Motor neuron (in vitro differentiated cells): Measurements from ENCODE around the gene AGPAT3. TPM values are rescaled to one million over a fixed set of nuclear protein-coding genes. Genes with fewer than 3 reads are reported as not detected.
A peak's percentile ranks its signal among the peaks of the same experiment; 100 is the strongest.

ENCODE experiments used
- ATAC-seq, 8 experiments: fragments of 200-7000 bp; cut with Tn5 transposase; replicated peaks in 6 of 8; 2 replicates each; pipeline ENCODE4 v1.8.0; 2021; ENCODE audit warnings: mild to moderate bottlenecking in 8 of 8, moderate library complexity in 8 of 8
- H3K27ac ChIP-seq, 2 donors: fragments of 250-450 bp; sonication (Bioruptor Pico); 2 replicates each; pipeline ENCODE4 v1.9.0; 2021; ENCODE audit warnings: antibody characterized with exemption in 2 of 2, mild to moderate bottlenecking in 2 of 2, moderate library complexity in 1 of 2
- H3K4me1 ChIP-seq, 2 donors: fragments of 250-450 bp; sonication (Bioruptor Pico); replicated peaks in 1 of 2; 2 replicates each; pipeline ENCODE4 v1.6.1; 2021; ENCODE audit warnings: antibody characterized with exemption in 2 of 2, mild to moderate bottlenecking in 2 of 2, moderate library complexity in 1 of 2
- H3K4me3 ChIP-seq, 5 donors: fragments of 250-450 bp; sonication (Bioruptor Pico); 2 replicates each; pipeline ENCODE4 v1.9.0; 2021; ENCODE audit warnings: antibody characterized with exemption in 5 of 5, mild to moderate bottlenecking in 5 of 5, moderate library complexity in 4 of 5
- WGBS, 10 experiments: fragments of 450-650 bp; shearing (Covaris generic); methylation state at CpG; one replicate each; pipeline ENCODE4 v1.0.0; 2022; 5-methylcytosine and 5-hydroxymethylcytosine counted together
- in situ Hi-C, 9 experiments: fragments of 400-800 bp; cut with MboI; loops; one replicate each; pipeline ENCODE4 v1.15.0; 2021; ENCODE audit warnings: low sequenced_read_pairs in 9 of 9, low pct_unique_long_range_greater_than_20kb in 2 of 9; ENCODE audit not compliant: unreplicated experiment in 9 of 9
- total RNA-seq, 8 experiments: library from RNA; unstranded; fragments of 300-600 nt; gene quantifications; 2 replicates each; pipeline versions ENCODE4 v1.2.3 to v1.2.4, GENCODE V29; 2022

The AGPAT3 gene
- total RNA-seq, 8 experiments from 2014 or later = 13.0 to 44.5 (median 16.7) TPM

DNA sequence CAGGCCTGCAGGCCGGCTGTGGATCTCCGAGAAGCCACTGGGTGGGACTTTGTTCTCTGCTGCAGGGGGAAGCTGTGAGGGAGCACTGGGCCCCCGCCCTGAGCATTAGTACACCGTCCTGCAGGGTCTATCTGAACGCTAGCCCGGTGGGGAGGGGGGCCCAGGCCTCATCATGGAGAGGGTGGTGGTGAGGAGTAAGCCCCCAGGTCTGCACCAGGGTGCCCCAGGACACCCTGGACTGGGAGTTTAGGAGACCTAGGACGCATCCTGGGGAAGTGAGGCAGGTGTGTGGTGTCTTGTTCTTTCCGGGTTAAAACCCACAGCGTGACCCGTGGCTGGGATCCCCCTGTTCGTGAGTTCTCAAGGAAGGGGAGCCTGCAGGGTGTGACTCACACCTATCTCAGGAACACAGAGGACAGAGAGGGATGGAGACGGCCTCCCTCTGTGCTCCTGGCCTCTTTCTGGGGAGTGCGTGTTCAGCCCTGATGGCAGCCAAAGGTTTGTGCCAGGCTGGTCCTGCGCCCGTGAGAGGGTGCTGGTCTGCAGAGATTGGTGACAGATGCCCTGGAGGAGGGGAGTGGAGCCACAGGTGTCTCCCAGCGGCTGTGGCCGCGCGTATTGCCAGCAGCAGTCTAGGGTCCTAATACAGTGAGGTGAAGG is 44.8 kb downstream of the AGPAT3 start:
- in situ Hi-C loops = no loop called here
- WGBS, 10 experiments = 84 to 94% (median 90%) methylated on average over 3 to 8 of the region's 19 CpGs; no CpG with 5 or more reads in 5 of the 10 experiments
- ATAC-seq = no peak
- H3K27ac ChIP-seq = no peak overlapping the region
- H3K4me1 ChIP-seq = no peaks in the 10 kb centered on the region
- H3K4me3 ChIP-seq = no peak overlapping the region

DNA sequence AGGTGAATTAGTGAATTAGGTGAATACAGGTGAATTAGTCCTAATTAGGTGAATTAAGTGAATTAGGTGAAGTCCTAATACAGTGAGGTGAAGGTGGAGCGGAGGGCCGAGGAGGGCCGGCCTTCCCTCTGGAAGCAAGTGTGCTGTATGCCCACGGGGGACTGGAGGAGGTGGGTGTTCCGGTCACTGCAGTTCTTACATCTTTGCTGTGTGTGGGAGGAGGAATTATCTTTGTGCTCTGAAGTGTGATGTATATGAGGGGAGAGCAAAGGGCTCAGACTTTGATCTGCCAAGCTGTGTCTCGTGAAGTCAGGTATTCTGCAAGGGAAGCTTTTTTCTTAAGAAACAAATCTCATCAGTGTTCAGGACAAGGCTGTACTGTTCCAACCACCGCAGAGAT is 45.4 kb downstream of the AGPAT3 start:
- Histone ChIP-seq H3K4me3 (no peak overlapping the region), H3K27ac (no peak overlapping the region), H3K4me1 (no peaks in the 10 kb centered on the region)
- 40 to 100% (median 80%) methylated on average over 1 to 7 of the region's 7 CpGs for whole genome bisulfite sequencing, 10 experiments
- in situ Hi-C loops = no loop called here
- ATAC-seq = no peak

GRCh38 chr21:43911015-43911934 is 46.3 kb downstream of the AGPAT3 start:
- WGBS, 10 experiments = 37 to 100% (median 87%) methylated on average over 2 to 11 of the region's 21 CpGs; no CpG with 5 or more reads in 1 of the 10 experiments
- Histone ChIP-seq H3K4me1 (no peaks in the 10 kb centered on the region), H3K27ac (no peak overlapping the region), H3K4me3 (no peak overlapping the region)
- in situ Hi-C loops = no loop called here
- ATAC-seq = peak in 1 of 8 experiments; percentile 88

DNA sequence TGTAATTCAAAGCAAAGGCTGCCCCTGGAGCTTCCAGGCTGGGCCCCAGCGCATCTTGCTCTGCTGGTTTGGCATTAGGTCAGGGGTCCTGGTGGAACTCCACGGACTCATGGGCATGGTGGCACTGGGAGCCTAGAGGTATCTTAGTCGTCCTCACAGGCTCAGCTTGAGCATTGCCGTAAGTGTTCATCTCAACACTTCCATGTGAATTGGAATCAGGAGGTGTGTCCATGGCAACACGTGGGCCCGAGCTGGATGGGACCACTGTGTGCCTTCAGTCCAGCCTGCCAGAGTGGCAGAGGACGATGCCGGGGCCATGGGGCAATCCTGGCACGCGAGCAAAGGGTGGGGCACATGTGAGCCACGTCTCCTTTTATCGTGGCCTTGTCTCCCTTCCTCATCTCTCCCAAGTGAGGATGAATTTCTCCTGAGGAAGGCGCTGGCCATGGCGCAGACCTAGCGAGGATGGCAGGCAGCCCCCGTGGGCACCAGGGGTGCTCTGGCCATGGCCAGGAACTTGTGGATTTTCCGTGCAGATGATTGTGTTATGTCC is 47.0 kb downstream of the AGPAT3 start:
- no peak for ATAC-seq
- Histone ChIP-seq H3K4me1 (no peaks in the 10 kb centered on the region), H3K27ac (no peak overlapping the region), H3K4me3 (no peak overlapping the region)
- in situ Hi-C loops = no loop called here
- 80 to 100% (median 88%) methylated on average over 1 to 10 of the region's 17 CpGs; no CpG with 5 or more reads in 4 of the 10 experiments for WGBS, 10 experiments

DNA sequence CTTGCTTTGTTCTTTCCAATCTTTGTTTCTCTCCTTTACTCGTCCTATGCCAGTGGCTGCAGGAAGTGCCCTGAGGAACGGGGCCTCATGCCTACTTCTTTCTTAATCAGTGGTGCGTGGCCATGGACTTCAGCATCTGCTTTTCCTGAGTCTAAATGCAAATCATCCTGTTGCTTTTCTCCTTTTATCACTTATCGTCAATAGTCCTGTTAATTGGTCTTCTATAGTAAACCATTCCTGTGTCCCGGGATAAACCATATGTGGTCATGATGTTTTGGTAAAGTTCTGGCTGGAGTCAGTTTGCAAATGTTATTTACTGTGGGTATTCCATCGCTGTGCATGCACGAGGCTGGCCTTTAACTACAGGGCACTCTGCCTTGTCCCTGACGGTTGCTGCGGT is 47.5 kb downstream of the AGPAT3 start:
- Histone ChIP-seq H3K4me3 (no peak overlapping the region), H3K4me1 (no peaks in the 10 kb centered on the region), H3K27ac (no peak overlapping the region)
- 69 to 100% (median 96%) methylated on average over 1 to 6 of the region's 9 CpGs; no CpG with 5 or more reads in 2 of the 10 experiments for WGBS, 10 experiments
- in situ Hi-C loops = no loop called here
- no peak for ATAC-seq

DNA sequence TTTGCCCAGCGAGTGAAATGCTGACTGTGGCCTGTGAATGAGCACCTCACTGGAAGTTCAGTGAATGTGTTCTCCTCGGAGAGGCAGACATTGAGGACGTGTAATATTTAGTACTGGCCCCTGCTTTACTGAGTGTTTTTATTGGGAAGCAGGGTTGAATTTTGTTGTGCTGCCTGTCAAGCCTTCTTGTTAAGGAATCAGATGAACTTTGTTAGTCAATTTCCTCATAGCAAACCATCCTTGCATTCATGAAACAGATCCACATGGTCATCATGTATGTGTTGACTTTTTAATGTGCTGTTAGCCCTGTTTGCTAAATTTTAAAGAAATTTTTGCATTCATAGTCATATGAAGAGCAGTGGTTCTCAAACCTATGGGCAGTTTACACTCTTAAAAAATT is 47.9 kb downstream of the AGPAT3 start:
- 80 to 100% (median 100%) methylated on average over 1 to 3 of the region's 3 CpGs; no CpG with 5 or more reads in 3 of the 10 experiments for WGBS, 10 experiments
- no peak for ATAC-seq

DNA sequence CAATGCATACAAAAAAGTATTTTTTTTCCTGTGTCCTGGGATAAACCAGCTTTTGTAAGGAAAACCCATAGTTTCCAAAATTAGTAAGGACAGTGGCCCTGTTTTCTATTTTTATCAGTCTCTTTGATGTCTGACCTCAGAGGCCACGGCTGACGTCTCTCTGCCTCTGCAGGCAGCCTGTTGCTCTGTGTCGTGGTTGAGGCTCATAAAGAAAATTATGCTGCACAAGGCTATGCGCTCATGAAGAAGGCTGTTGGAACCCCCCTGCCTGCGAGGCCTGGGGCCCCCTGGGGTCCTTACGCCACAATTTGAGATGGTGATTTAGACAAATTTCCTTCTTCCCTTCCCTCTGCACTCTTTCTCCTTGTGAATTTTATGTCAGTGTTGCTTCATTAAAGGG is 48.9 kb downstream of the AGPAT3 start:
- 56 to 78% (median 69%) methylated on average over 2 to 6 of the region's 6 CpGs; no CpG with 5 or more reads in 2 of the 10 experiments for WGBS, 10 experiments
- in situ Hi-C loops = no loop called here
- H3K4me3 ChIP-seq = no peak overlapping the region
- H3K27ac ChIP-seq = no peak overlapping the region
- no peaks in the 10 kb centered on the region for H3K4me1 ChIP-seq
- ATAC-seq = no peak

More for the DNA sequence above, 47.9 kb downstream of the AGPAT3 start:
- Histone ChIP-seq H3K27ac (no peak overlapping the region), H3K4me1 (no peaks in the 10 kb centered on the region), H3K4me3 (no peak overlapping the region)
- in situ Hi-C loops = no loop called here

GRCh38 chr21:43916076-43916475 is 51.1 kb downstream of the AGPAT3 start:
- WGBS, 10 experiments = 48 to 100% (median 91%) methylated on average over 4 to 9 of the region's 9 CpGs
- Histone ChIP-seq H3K4me1 (peaks cover 10% of the 10 kb centered on the region in 2 donors), H3K27ac (no peak overlapping the region), H3K4me3 (no peak overlapping the region)
- in situ Hi-C loops = no loop called here
- ATAC-seq = no peak

GRCh38 chr21:43916691-43917514 is 51.9 kb downstream of the AGPAT3 start:
- ATAC-seq = peak in 2 of 8 experiments; percentile 55 to 68
- in situ Hi-C loops = no loop called here
- H3K4me3 ChIP-seq = no peak overlapping the region

GRCh38 chr21:43917515-43918384 is 52.7 kb downstream of the AGPAT3 start:
- ATAC-seq = no peak
- Histone ChIP-seq H3K27ac (no peak overlapping the region), H3K4me1 (peaks cover 12 to 19% of the 10 kb centered on the region in 2 donors), H3K4me3 (no peak overlapping the region)
- WGBS, 10 experiments = 50 to 100% (median 96%) methylated on average over 2 to 5 of the region's 12 CpGs; no CpG with 5 or more reads in 5 of the 10 experiments
- in situ Hi-C loops = no loop called here

More at GRCh38 chr21:43916691-43917514, 51.9 kb downstream of the AGPAT3 start:
- 34 to 90% (median 86%) methylated on average over 2 to 12 of the region's 35 CpGs; no CpG with 5 or more reads in 1 of the 10 experiments for WGBS, 10 experiments
- peaks cover 12 to 13% of the 10 kb centered on the region in 2 donors for H3K4me1 ChIP-seq
- H3K27ac ChIP-seq = no peak overlapping the region

DNA sequence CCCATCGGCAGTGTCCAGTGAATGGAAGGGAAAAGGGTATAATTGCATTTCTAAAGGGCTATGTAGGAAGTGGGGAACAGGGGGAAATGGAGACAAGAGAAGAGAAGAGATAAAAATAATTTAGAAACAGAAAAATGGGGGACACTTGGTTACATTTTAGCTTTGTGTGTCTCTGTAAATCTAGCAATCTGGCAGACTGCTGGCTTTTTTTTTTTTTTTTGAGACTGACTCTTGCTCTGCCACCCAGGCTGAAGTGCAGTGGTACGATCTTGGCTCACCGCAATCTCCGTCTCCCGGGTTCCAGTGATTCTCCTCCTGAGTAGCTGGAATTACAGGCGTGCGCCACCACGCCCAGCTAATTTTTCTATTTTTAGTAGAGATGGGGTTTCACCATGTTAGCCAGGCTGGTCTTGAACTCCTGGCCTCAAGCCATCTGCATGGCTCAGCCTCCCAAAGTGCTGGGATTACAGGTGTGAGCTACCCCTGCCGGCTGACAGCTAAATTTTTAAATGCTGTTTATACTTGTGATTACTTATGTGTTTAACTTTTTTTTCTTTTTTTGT is 53.4 kb downstream of the AGPAT3 start:
- H3K4me1 ChIP-seq = peaks cover 12 to 19% of the 10 kb centered on the region in 2 donors
- 78 to 100% (median 90%) methylated on average over 2 to 8 of the region's 9 CpGs; no CpG with 5 or more reads in 1 of the 10 experiments for WGBS, 10 experiments
- no peak for ATAC-seq
- no peak overlapping the region for H3K27ac ChIP-seq
- in situ Hi-C loops = no loop called here
- H3K4me3 ChIP-seq = no peak overlapping the region
